ENCODE data around the gene REEP6. TPM values are rescaled to one million over a fixed set of nuclear protein-coding genes. Genes with fewer than 3 reads are reported as not detected.
"Not testable (repeated sequence)": the region's sequence is repeated elsewhere in the genome, so short reads cannot be mapped to it uniquely, and the experiment has no call there.

The REEP6 gene
- total and polyA plus RNA-seq, 11 donors, result 1.9 to 6.0 (median 3.6) TPM

DNA sequence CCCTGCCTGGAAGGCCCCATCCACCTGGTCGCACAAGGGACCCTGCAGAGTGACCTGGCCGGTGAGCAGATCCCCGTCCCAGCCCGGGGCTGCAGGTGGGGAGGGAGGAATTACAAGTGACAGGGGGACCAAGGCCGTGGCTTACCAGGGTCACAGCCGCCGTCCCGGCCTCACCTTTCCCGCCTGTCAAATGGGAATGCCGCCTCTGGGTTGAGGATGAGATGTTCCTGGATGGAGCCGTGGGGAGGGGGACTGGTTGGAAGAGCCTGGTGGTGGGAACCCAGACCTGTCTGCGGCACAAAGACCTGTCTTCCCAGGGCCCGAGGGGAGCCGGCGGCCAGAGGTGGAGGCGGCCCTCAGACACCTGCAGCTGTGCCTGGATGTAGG, 38.4 kb downstream of the REEP6 start:
- H3K36me3 ChIP-seq, result no peaks in the 10 kb centered on the region
- DNase-seq, result peak in 1 of 5 donors; percentile 48
- peaks cover 6 to 52% (median 22%) of the 10 kb centered on the region in 9 donors for H3K27me3 ChIP-seq
- 80 to 84% (median 82%) methylated on average over 13 to 16 of the region's 16 CpGs for WGBS, 4 donors
- no peaks in the 10 kb centered on the region for H3K4me1 ChIP-seq
- no peak for ATAC-seq
- intact Hi-C loops (cut with DNase I), result loop anchor here in 2 of 10 donors (10.0 kb wide), 1 partner anchor 245 kb away; the partner anchor contains the start of gene EFNA2 (in 2 of the 2)
- H3K27ac ChIP-seq, result no peak overlapping the region
- no peaks in the 10 kb centered on the region for H3K9me3 ChIP-seq
- TF ChIP-seq, protein P1, sequence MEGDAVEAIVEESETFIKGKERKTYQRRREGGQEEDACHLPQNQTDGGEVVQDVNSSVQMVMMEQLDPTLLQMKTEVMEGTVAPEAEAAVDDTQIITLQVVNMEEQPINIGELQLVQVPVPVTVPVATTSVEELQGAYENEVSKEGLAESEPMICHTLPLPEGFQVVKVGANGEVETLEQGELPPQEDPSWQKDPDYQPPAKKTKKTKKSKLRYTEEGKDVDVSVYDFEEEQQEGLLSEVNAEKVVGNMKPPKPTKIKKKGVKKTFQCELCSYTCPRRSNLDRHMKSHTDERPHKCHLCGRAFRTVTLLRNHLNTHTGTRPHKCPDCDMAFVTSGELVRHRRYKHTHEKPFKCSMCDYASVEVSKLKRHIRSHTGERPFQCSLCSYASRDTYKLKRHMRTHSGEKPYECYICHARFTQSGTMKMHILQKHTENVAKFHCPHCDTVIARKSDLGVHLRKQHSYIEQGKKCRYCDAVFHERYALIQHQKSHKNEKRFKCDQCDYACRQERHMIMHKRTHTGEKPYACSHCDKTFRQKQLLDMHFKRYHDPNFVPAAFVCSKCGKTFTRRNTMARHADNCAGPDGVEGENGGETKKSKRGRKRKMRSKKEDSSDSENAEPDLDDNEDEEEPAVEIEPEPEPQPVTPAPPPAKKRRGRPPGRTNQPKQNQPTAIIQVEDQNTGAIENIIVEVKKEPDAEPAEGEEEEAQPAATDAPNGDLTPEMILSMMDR (IDR thresholded peaks at IDR 0.05), result no peak
- no peak for TF ChIP-seq POLR2A (IDR thresholded peaks at IDR 0.05)
- no peak overlapping the region for H3K4me3 ChIP-seq

DNA sequence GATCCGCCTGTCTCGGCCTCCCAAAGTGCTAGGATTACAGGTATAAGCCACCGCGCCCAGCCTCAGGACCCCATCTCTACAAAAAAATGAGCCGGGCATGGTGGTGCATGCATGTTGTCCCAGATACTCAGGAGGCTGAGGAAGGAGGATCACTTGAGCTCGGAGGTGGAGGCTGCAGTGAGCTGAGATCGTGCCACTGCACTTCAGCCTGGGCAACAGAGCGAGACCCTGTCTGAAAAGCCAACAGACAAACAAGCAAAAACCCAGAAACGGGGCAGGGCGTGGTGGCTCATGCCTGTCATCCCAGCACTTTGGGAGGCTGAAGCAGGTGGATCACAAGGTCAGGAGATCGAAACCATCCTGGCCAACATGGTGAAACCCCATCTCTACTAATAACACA, 39.9 kb downstream of the REEP6 start:
- H3K4me3 ChIP-seq; DNase-seq; H3K27ac ChIP-seq; ATAC-seq; intact Hi-C loops (cut with DNase I); H3K9me3 ChIP-seq; H3K36me3 ChIP-seq; H3K4me1 ChIP-seq: not testable (repeated sequence)
- peaks cover 3 to 48% (median 8%) of the 10 kb centered on the region in 9 donors for H3K27me3 ChIP-seq
- WGBS, 4 donors, result 92 to 95% (median 93%) methylated on average over 11 of the region's 11 CpGs

DNA sequence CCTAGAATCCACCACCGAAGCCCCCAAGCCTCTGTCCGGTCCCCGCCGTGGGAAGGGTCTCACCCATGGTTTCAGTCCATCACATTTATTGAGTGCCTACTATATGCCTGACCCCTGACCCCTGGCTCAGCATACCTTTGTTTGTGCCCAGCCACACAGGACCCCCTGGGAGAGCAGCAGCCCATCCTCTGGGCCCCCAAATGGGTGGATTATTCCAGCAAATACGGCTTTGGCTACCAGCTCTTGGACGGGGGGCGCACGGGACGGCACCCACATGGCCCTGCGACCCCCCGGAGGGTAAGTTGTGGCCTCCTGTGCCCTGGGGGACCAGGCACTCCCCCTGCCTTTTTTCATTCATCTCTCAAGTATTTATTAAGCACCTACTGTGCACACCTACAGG, 40.6 kb downstream of the REEP6 start:
- Histone ChIP-seq H3K4me1 (no peaks in the 10 kb centered on the region), H3K27ac (no peak overlapping the region), H3K27me3 (peaks cover 0 to 48% (median 3%) of the 10 kb centered on the region in 9 donors), H3K4me3 (no peak overlapping the region), H3K36me3 (no peaks in the 10 kb centered on the region), H3K9me3 (no peaks in the 10 kb centered on the region)
- intact Hi-C loops (cut with DNase I), result no loop called here
- TF ChIP-seq, protein P1 (IDR thresholded peaks at IDR 0.05), result no peak
- no peak for TF ChIP-seq POLR2A (IDR thresholded peaks at IDR 0.05)
- no peak for ATAC-seq
- no peak for DNase-seq
- WGBS, 4 donors, result 84 to 88% (median 86%) methylated on average over 11 of the region's 11 CpGs

DNA sequence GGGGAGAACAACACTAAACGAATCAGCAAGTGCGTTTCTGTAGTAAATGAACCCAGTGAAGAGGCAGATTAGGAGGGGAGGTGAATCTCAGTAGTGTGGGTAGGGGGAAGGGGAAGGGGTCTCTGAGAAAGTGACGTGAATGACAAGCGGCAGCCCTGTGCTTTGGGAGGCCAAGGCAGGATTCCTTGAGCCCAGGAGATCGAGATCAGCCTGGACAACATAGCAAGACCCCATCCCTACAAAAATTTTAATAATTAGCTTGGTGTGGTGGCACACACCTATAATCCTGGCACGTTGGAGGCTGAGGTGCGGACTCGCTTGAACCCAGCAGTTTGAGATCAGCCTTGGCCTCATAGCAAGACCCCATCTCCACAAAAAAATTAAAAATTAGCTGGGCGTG, 41.0 kb downstream of the REEP6 start:
- H3K36me3 ChIP-seq, result no peaks in the 10 kb centered on the region
- H3K4me1 ChIP-seq, result no peaks in the 10 kb centered on the region
- TF ChIP-seq POLR2A (IDR thresholded peaks at IDR 0.05), result no peak
- TF ChIP-seq, protein P1 (IDR thresholded peaks at IDR 0.05), result no peak
- H3K9me3 ChIP-seq, result no peaks in the 10 kb centered on the region
- ATAC-seq, result no peak
- intact Hi-C loops (cut with DNase I), result no loop called here
- DNase-seq, result no peak
- peaks cover 0 to 43% (median 2%) of the 10 kb centered on the region in 9 donors for H3K27me3 ChIP-seq
- no peak overlapping the region for H3K27ac ChIP-seq
- no peak overlapping the region for H3K4me3 ChIP-seq
- 87 to 91% (median 88%) methylated on average over 9 of the region's 9 CpGs for WGBS, 4 donors

DNA sequence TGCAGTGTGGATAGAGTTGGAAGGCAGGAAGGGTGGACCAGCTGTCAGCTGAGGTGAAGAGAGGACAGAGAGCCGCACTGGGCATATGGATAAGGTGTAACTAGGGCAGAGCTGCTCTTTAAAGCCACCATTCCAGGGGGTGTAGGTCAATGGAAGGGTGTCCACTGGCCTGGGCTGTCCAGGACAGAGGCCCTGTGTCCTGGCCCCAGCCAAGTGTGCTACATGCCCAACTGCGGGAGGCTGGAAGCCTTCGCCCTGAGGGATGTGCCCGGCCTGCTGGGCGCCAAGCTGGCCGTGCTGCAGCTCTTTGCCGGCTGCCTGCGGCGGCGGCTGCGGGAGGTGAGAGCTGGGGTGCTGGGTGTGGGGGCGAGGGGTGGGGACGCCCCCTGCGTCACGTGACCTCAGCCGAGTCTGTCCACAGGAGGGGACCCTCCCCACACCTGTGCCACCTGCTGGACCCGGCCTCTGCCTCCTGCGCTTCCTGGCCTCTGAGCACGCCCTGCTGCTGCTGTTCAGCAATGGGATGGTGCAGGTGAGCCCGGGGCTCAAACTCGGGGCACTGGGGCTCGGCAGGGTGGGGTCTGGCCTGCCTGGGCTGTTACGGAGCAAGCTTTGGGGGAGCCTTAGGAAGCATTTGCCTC, 42.6 kb downstream of the REEP6 start:
- Histone ChIP-seq H3K27ac (no peak overlapping the region), H3K4me1 (peaks cover 0 to 1% (median 0%) of the 10 kb centered on the region in 12 donors), H3K36me3 (no peaks in the 10 kb centered on the region), H3K4me3 (no peak overlapping the region), H3K27me3 (peaks cover 0 to 31% (median 0%) of the 10 kb centered on the region in 9 donors), H3K9me3 (no peaks in the 10 kb centered on the region)
- intact Hi-C loops (cut with DNase I), result no loop called here
- ATAC-seq (no peak), DNase-seq (no peak)
- WGBS, 4 donors, result 75 to 84% (median 79%) methylated on average over 10 to 23 of the region's 23 CpGs
- TF ChIP-seq, protein P1 (IDR thresholded peaks at IDR 0.05), result no peak
- no peak for TF ChIP-seq POLR2A (IDR thresholded peaks at IDR 0.05)
